ENCODE data around the gene ANKRD62. TPM values are rescaled to one million over a fixed set of nuclear protein-coding genes. Genes with fewer than 3 reads are reported as not detected.

The ANKRD62 gene
- not detected for polyA plus RNA-seq (2012; ENCODE audit: insufficient read length, low read depth)

GRCh38 chr18:12093520-12094257, at the start of gene ANKRD62:
ANKRD62 (plus strand) TSS chr18:12093843; CDS start chr18:12094018, 175 bp downstream.
- TF ChIP-seq, protein P1, sequence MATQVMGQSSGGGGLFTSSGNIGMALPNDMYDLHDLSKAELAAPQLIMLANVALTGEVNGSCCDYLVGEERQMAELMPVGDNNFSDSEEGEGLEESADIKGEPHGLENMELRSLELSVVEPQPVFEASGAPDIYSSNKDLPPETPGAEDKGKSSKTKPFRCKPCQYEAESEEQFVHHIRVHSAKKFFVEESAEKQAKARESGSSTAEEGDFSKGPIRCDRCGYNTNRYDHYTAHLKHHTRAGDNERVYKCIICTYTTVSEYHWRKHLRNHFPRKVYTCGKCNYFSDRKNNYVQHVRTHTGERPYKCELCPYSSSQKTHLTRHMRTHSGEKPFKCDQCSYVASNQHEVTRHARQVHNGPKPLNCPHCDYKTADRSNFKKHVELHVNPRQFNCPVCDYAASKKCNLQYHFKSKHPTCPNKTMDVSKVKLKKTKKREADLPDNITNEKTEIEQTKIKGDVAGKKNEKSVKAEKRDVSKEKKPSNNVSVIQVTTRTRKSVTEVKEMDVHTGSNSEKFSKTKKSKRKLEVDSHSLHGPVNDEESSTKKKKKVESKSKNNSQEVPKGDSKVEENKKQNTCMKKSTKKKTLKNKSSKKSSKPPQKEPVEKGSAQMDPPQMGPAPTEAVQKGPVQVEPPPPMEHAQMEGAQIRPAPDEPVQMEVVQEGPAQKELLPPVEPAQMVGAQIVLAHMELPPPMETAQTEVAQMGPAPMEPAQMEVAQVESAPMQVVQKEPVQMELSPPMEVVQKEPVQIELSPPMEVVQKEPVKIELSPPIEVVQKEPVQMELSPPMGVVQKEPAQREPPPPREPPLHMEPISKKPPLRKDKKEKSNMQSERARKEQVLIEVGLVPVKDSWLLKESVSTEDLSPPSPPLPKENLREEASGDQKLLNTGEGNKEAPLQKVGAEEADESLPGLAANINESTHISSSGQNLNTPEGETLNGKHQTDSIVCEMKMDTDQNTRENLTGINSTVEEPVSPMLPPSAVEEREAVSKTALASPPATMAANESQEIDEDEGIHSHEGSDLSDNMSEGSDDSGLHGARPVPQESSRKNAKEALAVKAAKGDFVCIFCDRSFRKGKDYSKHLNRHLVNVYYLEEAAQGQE (IDR thresholded peaks at IDR 0.05; ENCODE audit: insufficient read depth in 1 of 2, low read depth in 2 of 2, low read length in 2 of 2), result no peak
- TF ChIP-seq SIN3A (IDR thresholded peaks at IDR 0.05; ENCODE audit: borderline replicate concordance, insufficient read depth, low read length), result no peak
- TF ChIP-seq FOXP2 (optimal IDR thresholded peaks at IDR 0.05; ENCODE audit: borderline replicate concordance, extremely low read depth, extremely low read length, insufficient read depth), result no peak
- no peak for TF ChIP-seq TAF1 (IDR thresholded peaks at IDR 0.05; ENCODE audit: borderline replicate concordance, insufficient read depth, low read length)
- no peak for TF ChIP-seq POLR2AphosphoS5 (IDR thresholded peaks at IDR 0.05; ENCODE audit: low read depth, low read length)

GRCh38 chr18:12044591-12044990, 49.1 kb upstream of the ANKRD62 start:
- TF ChIP-seq, protein P1 (IDR thresholded peaks at IDR 0.05; ENCODE audit: insufficient read depth in 1 of 2, low read depth in 2 of 2, low read length in 2 of 2), result no peak
- TF ChIP-seq POLR2AphosphoS5 (IDR thresholded peaks at IDR 0.05; ENCODE audit: low read depth, low read length), result no peak
- TF ChIP-seq TAF1 (IDR thresholded peaks at IDR 0.05; ENCODE audit: borderline replicate concordance, insufficient read depth, low read length), result no peak
- no peak for TF ChIP-seq FOXP2 (optimal IDR thresholded peaks at IDR 0.05; ENCODE audit: borderline replicate concordance, extremely low read depth, extremely low read length, insufficient read depth)
- TF ChIP-seq SIN3A (IDR thresholded peaks at IDR 0.05; ENCODE audit: borderline replicate concordance, insufficient read depth, low read length), result no peak

DNA sequence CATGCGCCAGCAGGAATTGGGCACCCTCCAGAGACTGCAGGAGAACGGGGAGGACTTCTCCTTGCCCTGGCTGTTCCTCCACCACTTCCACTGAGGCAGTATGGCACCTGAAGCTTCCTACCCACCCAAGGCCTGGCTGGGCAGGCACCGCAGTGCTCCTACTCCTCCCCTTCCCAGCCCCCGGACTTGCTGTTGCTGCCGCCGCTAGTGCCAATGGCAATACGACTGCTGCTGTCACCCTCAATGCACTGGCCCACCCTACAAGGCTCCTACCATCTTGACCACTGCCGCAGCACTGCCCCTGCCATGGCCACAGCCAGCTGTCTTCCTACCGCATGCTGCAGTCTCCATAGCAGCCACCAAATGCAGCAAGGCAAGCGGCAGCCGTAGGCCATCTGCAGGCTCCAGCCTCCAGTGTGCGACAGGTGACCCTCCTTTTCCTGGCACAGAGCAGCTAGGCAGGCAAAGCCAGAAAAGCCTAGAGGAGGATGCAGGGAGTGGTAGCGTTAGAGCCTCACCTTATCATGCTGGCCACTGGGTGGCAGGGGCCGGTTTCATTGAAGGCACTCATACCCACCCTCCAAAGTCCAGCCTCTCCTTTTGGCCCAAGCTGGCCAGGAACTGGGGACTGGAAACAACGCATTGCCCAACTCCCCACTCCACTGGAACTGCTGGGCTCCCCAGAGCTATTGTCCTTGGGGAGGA, 47.4 kb upstream of the ANKRD62 start:
- TF ChIP-seq TAF1 (IDR thresholded peaks at IDR 0.05; ENCODE audit: borderline replicate concordance, insufficient read depth, low read length) (no peak), POLR2AphosphoS5 (IDR thresholded peaks at IDR 0.05; ENCODE audit: low read depth, low read length) (no peak), FOXP2 (optimal IDR thresholded peaks at IDR 0.05; ENCODE audit: borderline replicate concordance, extremely low read depth, extremely low read length, insufficient read depth) (no peak), SIN3A (IDR thresholded peaks at IDR 0.05; ENCODE audit: borderline replicate concordance, insufficient read depth, low read length) (no peak)
- TF ChIP-seq, protein P1 (IDR thresholded peaks at IDR 0.05; ENCODE audit: insufficient read depth in 1 of 2, low read depth in 2 of 2, low read length in 2 of 2), result no peak

DNA sequence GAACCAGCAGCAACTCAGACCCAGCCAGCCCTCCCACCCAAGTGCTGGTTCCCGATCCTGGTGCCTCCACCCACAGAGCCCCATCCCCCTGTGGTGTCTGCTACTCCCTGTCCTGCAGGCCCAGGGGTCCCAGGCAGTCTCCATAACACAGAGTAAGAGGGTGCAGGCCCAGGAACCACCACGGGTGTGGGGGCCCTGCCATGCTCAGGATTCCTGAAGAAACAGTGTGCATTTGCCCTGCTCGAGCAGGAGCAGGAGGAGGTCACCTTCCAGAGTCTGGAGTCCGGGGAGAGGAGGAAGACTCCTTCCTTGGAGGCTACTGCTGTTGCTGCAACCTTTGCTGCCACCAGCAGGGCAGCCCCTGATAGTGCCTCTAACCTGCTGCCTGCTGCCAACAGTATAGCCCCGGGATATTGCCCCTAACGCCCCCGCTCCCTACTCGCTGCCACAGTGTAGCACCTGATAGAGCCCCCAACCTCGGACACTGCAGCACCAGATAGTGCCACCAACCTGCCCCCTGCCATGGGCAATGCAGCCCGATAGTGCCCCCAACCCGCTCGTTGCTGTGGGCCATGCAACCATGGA, 46.8 kb upstream of the ANKRD62 start:
- TF ChIP-seq, protein P1 (IDR thresholded peaks at IDR 0.05; ENCODE audit: insufficient read depth in 1 of 2, low read depth in 2 of 2, low read length in 2 of 2), result no peak
- TF ChIP-seq FOXP2 (optimal IDR thresholded peaks at IDR 0.05; ENCODE audit: borderline replicate concordance, extremely low read depth, extremely low read length, insufficient read depth) (no peak), TAF1 (IDR thresholded peaks at IDR 0.05; ENCODE audit: borderline replicate concordance, insufficient read depth, low read length) (no peak), POLR2AphosphoS5 (IDR thresholded peaks at IDR 0.05; ENCODE audit: low read depth, low read length) (no peak), SIN3A (IDR thresholded peaks at IDR 0.05; ENCODE audit: borderline replicate concordance, insufficient read depth, low read length) (no peak)

Data from PFSK-1 (cell line).